Hair follicular keratinocyte (primary cell): ENCODE data around the gene TMEM186. TPM values are rescaled to one million over a fixed set of nuclear protein-coding genes. Genes with fewer than 3 reads are reported as not detected.

ENCODE experiments used
- total RNA-seq: library from RNA; depleted of rRNA; stranded (reverse); fragments of >200 nt; gene quantifications from 2 replicates; pipeline ENCODE4 v1.2.3, GENCODE V29; 2015

The TMEM186 gene, protein sequence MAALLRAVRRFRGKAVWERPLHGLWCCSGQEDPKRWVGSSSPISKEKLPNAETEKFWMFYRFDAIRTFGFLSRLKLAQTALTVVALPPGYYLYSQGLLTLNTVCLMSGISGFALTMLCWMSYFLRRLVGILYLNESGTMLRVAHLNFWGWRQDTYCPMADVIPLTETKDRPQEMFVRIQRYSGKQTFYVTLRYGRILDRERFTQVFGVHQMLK
- 6.4 and 7.7 TPM in 2 replicates for total RNA-seq

DNA sequence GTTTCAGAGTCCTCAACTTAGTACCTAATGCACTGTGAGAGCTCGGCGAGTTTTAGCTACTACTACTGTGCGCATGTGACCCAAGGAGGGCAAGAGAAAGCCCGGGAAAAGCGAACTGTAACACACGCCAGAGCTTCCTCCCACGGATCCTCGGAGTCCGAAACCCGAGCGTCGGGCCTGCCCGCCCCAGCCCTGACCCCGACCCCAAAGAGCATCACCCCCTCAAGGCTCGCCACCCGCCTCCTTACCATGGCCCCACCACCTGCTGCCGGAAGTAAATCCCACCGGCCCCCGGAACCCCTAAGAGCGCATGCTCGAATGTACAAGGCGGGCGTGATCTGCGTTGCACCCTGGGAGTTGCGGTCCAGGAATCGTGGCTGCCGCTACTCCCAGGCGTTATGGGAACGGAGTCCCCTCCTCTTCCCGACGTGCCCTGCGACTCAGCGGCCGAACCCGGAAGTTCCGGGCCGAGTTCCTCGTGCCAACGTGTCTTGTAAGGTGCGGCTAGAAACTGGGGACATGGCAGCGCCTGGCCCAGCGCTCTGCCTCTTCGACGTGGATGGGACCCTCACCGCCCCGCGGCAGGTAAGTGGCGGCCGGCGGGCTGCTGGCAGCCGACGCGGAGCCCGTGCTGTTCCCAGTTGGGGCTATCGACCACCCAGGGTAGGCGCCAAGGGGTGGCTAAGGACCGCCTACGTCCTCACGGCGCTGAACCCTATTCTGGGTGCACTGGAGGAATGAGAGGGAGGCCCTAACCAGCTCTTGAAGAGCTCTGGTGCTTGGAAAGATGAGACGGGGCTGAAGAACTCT lies at the start of gene TMEM186, which contains the start of gene PMM2:
TMEM186 (minus strand) TSS at position 276 of the 810 bp plus-strand sequence; CDS start at position 251, 25 bp downstream.
PMM2 (plus strand) TSS at position 476 of the 810 bp plus-strand sequence; CDS start at position 520, 44 bp downstream.

Other genes with a start within 250 kb of the TMEM186 start
- not detected in 2 replicates for gene TMEM114, start 207.1 kb downstream of the TMEM186 start, total RNA-seq
- gene METTL22, start 175.9 kb downstream of the TMEM186 start, total RNA-seq, result 21.1 and 23.4 TPM in 2 replicates
- 3.7 and 4.5 TPM in 2 replicates for gene ABAT, start 123.0 kb downstream of the TMEM186 start, total RNA-seq
- gene PMM2, start 200 bp upstream of the TMEM186 start, total RNA-seq, result 38.1 and 45.6 TPM in 2 replicates
- 250 and 259 TPM in 2 replicates for gene CARHSP1, start 71.4 kb upstream of the TMEM186 start, total RNA-seq
- gene LITAFD, start 84.7 kb upstream of the TMEM186 start, total RNA-seq, result not detected in 2 replicates
- gene USP7, start 166.3 kb upstream of the TMEM186 start, total RNA-seq, result 55.0 and 56.3 TPM in 2 replicates